CD4-positive, alpha-beta T cell (primary cell): ENCODE measurements around the gene LHX8. TPM values are rescaled to one million over a fixed set of nuclear protein-coding genes. Genes with fewer than 3 reads are reported as not detected.

Experiments used
- ATAC-seq: fragments of 200-7000 bp; cut with Tn5 transposase; one replicate; pipeline ENCODE4 v1.10.0; 2022; ENCODE audit warnings: mild to moderate bottlenecking; ENCODE audit not compliant: poor library complexity
- CTCF ChIA-PET: fragments of 350-600 bp; sonication (Branson Sonifier 250); formaldehyde crosslinking; loops from one replicate; lab custom pipeline; 2021; ENCODE audit warnings: antibody characterized with exemption, inconsistent platforms; lab: Charles Lee
- POLR2A ChIA-PET: fragments of 350-600 bp; sonication (Branson Sonifier 250); formaldehyde crosslinking; loops from one replicate; lab custom pipeline; 2021; ENCODE audit warnings: antibody characterized with exemption, inconsistent platforms; lab: Charles Lee
- DNase-seq, 14 experiments: peaks; one replicate each; pipeline ENCODE4 v3.0.0-alpha.2; 2013 to 2020; ENCODE audit warnings: mixed read lengths in 2 of 14
- H3K27ac ChIP-seq, 2 donors: one replicate each; pipeline versions ENCODE4 v1.5.1 to v1.7.0; 2013; ENCODE audit warnings: low read length in 2 of 2, low read depth in 1 of 2, mild to moderate bottlenecking in 1 of 2
- H3K27me3 ChIP-seq, 2 experiments: 1 replicate in 1 of 2; 2 replicates in 1 of 2; pipeline versions ENCODE4 v1.6.1 to v1.7.0; 2013; ENCODE audit warnings: low read length in 2 of 2, control low read depth in 1 of 2, mild to moderate bottlenecking in 1 of 2, moderate library complexity in 1 of 2; ENCODE audit not compliant: insufficient read depth in 2 of 2, control insufficient read depth in 1 of 2
- H3K36me3 ChIP-seq: one replicate; pipeline ENCODE4 v1.6.1; 2013; ENCODE audit warnings: low read length, control low read depth; ENCODE audit not compliant: insufficient read depth
- H3K4me1 ChIP-seq: one replicate; pipeline ENCODE4 v1.6.1; 2013; ENCODE audit warnings: low read length, control low read depth; ENCODE audit not compliant: insufficient read depth
- H3K4me3 ChIP-seq: one replicate; pipeline ENCODE4 v1.5.1; 2013; ENCODE audit warnings: mild to moderate bottlenecking, low read length, moderate library complexity
- H3K9me3 ChIP-seq, 2 experiments: 1 replicate in 1 of 2; 2 replicates in 1 of 2; pipeline versions ENCODE4 v1.6.1 to v1.7.0; 2013; ENCODE audit warnings: low read length in 2 of 2, mild to moderate bottlenecking in 2 of 2, control low read depth in 1 of 2, moderate library complexity in 1 of 2; ENCODE audit not compliant: control insufficient read depth in 1 of 2, insufficient read depth in 1 of 2
- H3K27ac Mint-ChIP-seq: one replicate; pipeline ENCODE4 v1.8.0; 2020; ENCODE audit warnings: mixed read lengths
- H3K27me3 Mint-ChIP-seq: one replicate; pipeline ENCODE4 v1.8.0; 2021; ENCODE audit warnings: mixed read lengths
- H3K36me3 Mint-ChIP-seq: one replicate; pipeline ENCODE4 v1.8.0; 2021; ENCODE audit warnings: low read depth, mixed read lengths
- H3K4me1 Mint-ChIP-seq: one replicate; pipeline ENCODE4 v1.8.0; 2021; ENCODE audit warnings: low read depth, mixed read lengths
- H3K4me3 Mint-ChIP-seq: one replicate; pipeline ENCODE4 v1.8.0; 2020; ENCODE audit warnings: mild to moderate bottlenecking, mixed read lengths
- H3K9me3 Mint-ChIP-seq: one replicate; pipeline ENCODE4 v1.8.0; 2020; ENCODE audit warnings: mixed read lengths
- CTCF ChIP-seq: fragments of 200-600 bp; IDR thresholded peaks from one replicate; pipeline ENCODE4 v1.8.0; 2022; ENCODE audit warnings: antibody characterized with exemption, mild to moderate bottlenecking
- intact Hi-C, 2 experiments: fragments of 100-400 bp; cut with DNase I in 1 of 2; cut with micrococcal nuclease in 1 of 2; formaldehyde crosslinking; loops; one replicate each; pipeline versions ENCODE4 v1.15.1 to v1.9.0; 2023 to 2025; cut with DNase I, micrococcal nuclease
- total RNA-seq, 174 experiments: library from RNA in 2 of 174; stranded (reverse) in 2 of 174; gene quantifications; one replicate each; pipeline ENCODE4 v1.2.3 and lab custom pipeline; 2021 to 2026

Gene LHX8
- total RNA-seq, 2 experiments from 2014 or later = not detected

GRCh38 chr1:75130865-75131564 lies 3.2 kb upstream of the LHX8 start:
- ChIA-PET POLR2A (no interaction called here), CTCF (no interaction called here)
- DNase-seq = no peak
- Mint-ChIP-seq H3K9me3 (no peaks in the 10 kb centered on the region), H3K4me3 (no peak overlapping the region), H3K27me3 (peaks cover 98% of the 10 kb centered on the region), H3K36me3 (no peaks in the 10 kb centered on the region), H3K27ac (no peak overlapping the region), H3K4me1 (peaks cover 4% of the 10 kb centered on the region)
- H3K9me3 ChIP-seq = peaks cover 0 to 54% of the 10 kb centered on the region in 2 experiments
- H3K4me1 ChIP-seq = no peaks in the 10 kb centered on the region
- H3K27me3 ChIP-seq = peaks cover 91 to 99% of the 10 kb centered on the region in 2 experiments
- intact Hi-C loops = no loop called here
- H3K36me3 ChIP-seq = no peaks in the 10 kb centered on the region
- H3K27ac ChIP-seq = no peak overlapping the region
- no peak for ATAC-seq
- no peak overlapping the region for H3K4me3 ChIP-seq
- no peak for TF ChIP-seq CTCF

GRCh38 chr1:75131565-75132241 lies 2.5 kb upstream of the LHX8 start:
- Mint-ChIP-seq H3K4me1 (peaks cover 5% of the 10 kb centered on the region), H3K9me3 (no peaks in the 10 kb centered on the region), H3K27ac (no peak overlapping the region), H3K27me3 (peaks cover 94% of the 10 kb centered on the region), H3K36me3 (no peaks in the 10 kb centered on the region), H3K4me3 (no peak overlapping the region)
- Histone ChIP-seq H3K4me3 (no peak overlapping the region), H3K27me3 (peaks cover 90 to 93% of the 10 kb centered on the region in 2 experiments), H3K9me3 (peaks cover 0 to 59% of the 10 kb centered on the region in 2 experiments), H3K36me3 (no peaks in the 10 kb centered on the region), H3K4me1 (no peaks in the 10 kb centered on the region), H3K27ac (no peak overlapping the region)
- POLR2A ChIA-PET = no interaction called here
- ATAC-seq = no peak
- no peak for TF ChIP-seq CTCF
- intact Hi-C loops = no loop called here
- DNase-seq = no peak
- CTCF ChIA-PET = no interaction called here

GRCh38 chr1:75132242-75132811 lies 1.9 kb upstream of the LHX8 start:
- peaks cover 89 to 91% of the 10 kb centered on the region in 2 experiments for H3K27me3 ChIP-seq

More at GRCh38 chr1:75132242-75132811, 1.9 kb upstream of the LHX8 start:
- H3K27me3 Mint-ChIP-seq = peaks cover 91% of the 10 kb centered on the region
- Histone ChIP-seq H3K27ac (no peak overlapping the region), H3K4me1 (no peaks in the 10 kb centered on the region), H3K4me3 (no peak overlapping the region), H3K9me3 (peaks cover 0 to 60% of the 10 kb centered on the region in 2 experiments), H3K36me3 (no peaks in the 10 kb centered on the region)
- no peak for DNase-seq
- no peak for ATAC-seq
- no peak for TF ChIP-seq CTCF
- POLR2A ChIA-PET = no interaction called here
- no peak overlapping the region for H3K27ac Mint-ChIP-seq
- CTCF ChIA-PET = no interaction called here
- intact Hi-C loops = no loop called here
- H3K9me3 Mint-ChIP-seq = no peaks in the 10 kb centered on the region
- H3K36me3 Mint-ChIP-seq = no peaks in the 10 kb centered on the region
- H3K4me1 Mint-ChIP-seq = peaks cover 5% of the 10 kb centered on the region
- no peak overlapping the region for H3K4me3 Mint-ChIP-seq
